Loucy (cell line): ENCODE data around the gene GLRA3.

Source experiments
- CTCF ChIP-seq: fragments of 200-600 bp; sonication (generic); conservative IDR thresholded peaks from 2 replicates; pipeline ENCODE4 v1.5.1; 2014; ENCODE audit warnings: mild to moderate bottlenecking, antibody characterized with exemption, low read length
- EZH2phosphoT487 ChIP-seq: fragments of 200-600 bp; IDR thresholded peaks from 2 replicates; pipeline ENCODE4 v1.6.1; 2018; ENCODE audit warnings: antibody characterized with exemption, mild to moderate bottlenecking, moderate library complexity, borderline replicate concordance

GRCh38 chr4:174598800-174599199, 230.2 kb downstream of the GLRA3 start:
- TF ChIP-seq CTCF (no peak), EZH2phosphoT487 (no peak)
